ENCODE results near the gene SPOCK1.
"Not testable (repeated sequence)": the region's sequence is repeated elsewhere in the genome, so short reads cannot be mapped to it uniquely, and the experiment has no call there.

- not testable (repeated sequence) for TF ChIP-seq CTCF, POLR2A (IDR thresholded peaks at IDR 0.05)
Observed at GRCh38 chr5:136953346-136954069, 545.6 kb downstream of the SPOCK1 start.

Measured in stomach (tissue), 4 donors.